Measurements from ENCODE around the gene TOMM20. TPM values are rescaled to one million over a fixed set of nuclear protein-coding genes. Genes with fewer than 3 reads are reported as not detected.
A peak's percentile ranks its signal among the peaks of the same experiment; 100 is the strongest.

Gene TOMM20
- total and polyA plus RNA-seq, 9 of the 15 experiments (the other 6 are each of a cell fraction or from before 2014, with no cell fraction given), result 70.6 to 334 (median 159) TPM

- TF ChIP-seq U2AF2 (optimal IDR thresholded peaks at IDR 0.05; ENCODE audit: low read depth, low read length) (no peak), ZNF12 (CRISPR knock-in tag; IDR thresholded peaks at IDR 0.05) (no peak), ETV1 (tag; conservative IDR thresholded peaks at IDR 0.05; ENCODE audit: low read depth) (no peak), RAD21 (CRISPR knock-in tag; conservative IDR thresholded peaks at IDR 0.05 in 1 of 2, IDR thresholded peaks at IDR 0.05 in 1 of 2) (peak; percentile 84 to 96), FOXK2 (conservative IDR thresholded peaks at IDR 0.05 in 1 of 2, IDR thresholded peaks at IDR 0.05 in 1 of 2; ENCODE audit: low read depth in 2 of 2) (no peak), KHSRP (IDR thresholded peaks at IDR 0.05) (no peak), HNRNPLL (IDR thresholded peaks at IDR 0.05; ENCODE audit: low read depth, low read length, poor library complexity, severe bottlenecking) (no peak), MLX (CRISPR knock-in tag; conservative IDR thresholded peaks at IDR 0.05) (0 out of 4 replicates have a peak, but pooled peaks of 1 of the 2 experiments have one; percentile 51), KLF13 (tag; IDR thresholded peaks at IDR 0.05; ENCODE audit: borderline replicate concordance, low read depth) (no peak), PRPF4 (IDR thresholded peaks at IDR 0.05; ENCODE audit: insufficient read depth, low read depth, low read length, poor library complexity, severe bottlenecking) (no peak), MEF2D (tag; conservative IDR thresholded peaks at IDR 0.05; ENCODE audit: low read depth) (no peak), STAT5B (CRISPR knock-in tag; IDR thresholded peaks at IDR 0.05) (no peak), POLR3A (IDR thresholded peaks at IDR 0.05; ENCODE audit: borderline replicate concordance, extremely low read depth, insufficient read depth, insufficient read length) (no peak)
- TF ChIP-seq, protein P1, sequence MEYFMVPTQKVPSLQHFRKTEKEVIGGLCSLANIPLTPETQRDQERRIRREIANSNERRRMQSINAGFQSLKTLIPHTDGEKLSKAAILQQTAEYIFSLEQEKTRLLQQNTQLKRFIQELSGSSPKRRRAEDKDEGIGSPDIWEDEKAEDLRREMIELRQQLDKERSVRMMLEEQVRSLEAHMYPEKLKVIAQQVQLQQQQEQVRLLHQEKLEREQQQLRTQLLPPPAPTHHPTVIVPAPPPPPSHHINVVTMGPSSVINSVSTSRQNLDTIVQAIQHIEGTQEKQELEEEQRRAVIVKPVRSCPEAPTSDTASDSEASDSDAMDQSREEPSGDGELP (CRISPR knock-in tag; IDR thresholded peaks at IDR 0.05; ENCODE audit: borderline replicate concordance), result peak; percentile 94
- TF ChIP-seq, protein P2, sequence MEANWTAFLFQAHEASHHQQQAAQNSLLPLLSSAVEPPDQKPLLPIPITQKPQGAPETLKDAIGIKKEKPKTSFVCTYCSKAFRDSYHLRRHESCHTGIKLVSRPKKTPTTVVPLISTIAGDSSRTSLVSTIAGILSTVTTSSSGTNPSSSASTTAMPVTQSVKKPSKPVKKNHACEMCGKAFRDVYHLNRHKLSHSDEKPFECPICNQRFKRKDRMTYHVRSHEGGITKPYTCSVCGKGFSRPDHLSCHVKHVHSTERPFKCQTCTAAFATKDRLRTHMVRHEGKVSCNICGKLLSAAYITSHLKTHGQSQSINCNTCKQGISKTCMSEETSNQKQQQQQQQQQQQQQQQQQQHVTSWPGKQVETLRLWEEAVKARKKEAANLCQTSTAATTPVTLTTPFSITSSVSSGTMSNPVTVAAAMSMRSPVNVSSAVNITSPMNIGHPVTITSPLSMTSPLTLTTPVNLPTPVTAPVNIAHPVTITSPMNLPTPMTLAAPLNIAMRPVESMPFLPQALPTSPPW (CRISPR knock-in tag; IDR thresholded peaks at IDR 0.05), result peak; percentile 7; the same call in 1 of the 2 replicates
- TF ChIP-seq, protein P3, sequence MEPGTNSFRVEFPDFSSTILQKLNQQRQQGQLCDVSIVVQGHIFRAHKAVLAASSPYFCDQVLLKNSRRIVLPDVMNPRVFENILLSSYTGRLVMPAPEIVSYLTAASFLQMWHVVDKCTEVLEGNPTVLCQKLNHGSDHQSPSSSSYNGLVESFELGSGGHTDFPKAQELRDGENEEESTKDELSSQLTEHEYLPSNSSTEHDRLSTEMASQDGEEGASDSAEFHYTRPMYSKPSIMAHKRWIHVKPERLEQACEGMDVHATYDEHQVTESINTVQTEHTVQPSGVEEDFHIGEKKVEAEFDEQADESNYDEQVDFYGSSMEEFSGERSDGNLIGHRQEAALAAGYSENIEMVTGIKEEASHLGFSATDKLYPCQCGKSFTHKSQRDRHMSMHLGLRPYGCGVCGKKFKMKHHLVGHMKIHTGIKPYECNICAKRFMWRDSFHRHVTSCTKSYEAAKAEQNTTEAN (CRISPR knock-in tag; IDR thresholded peaks at IDR 0.05), result no peak
These were observed 34.7 kb downstream of the TOMM20 start (continued) for GRCh38 chr1:235093696-235094592.
